Measurements from ENCODE around the gene SLC29A4.
"Not testable (repeated sequence)": the region's sequence is repeated elsewhere in the genome, so short reads cannot be mapped to it uniquely, and the experiment has no call there.

The SLC29A4 gene

GRCh38 chr7:5309146-5309545 is 26.4 kb downstream of the SLC29A4 start:
- DNase-seq (ENCODE audit: low read depth, low spot score): no peak
- no peak for TF ChIP-seq SUZ12 (IDR thresholded peaks at IDR 0.05; ENCODE audit: extremely low read depth, insufficient read depth, insufficient read length)
- no peak for TF ChIP-seq ZNF274 (IDR thresholded peaks at IDR 0.05; ENCODE audit: low read depth, low read length)
- TF ChIP-seq YY1 (IDR thresholded peaks at IDR 0.05; ENCODE audit: insufficient read depth, insufficient read length): no peak
- no peaks in the 10 kb centered on the region for H3K9me3 ChIP-seq (ENCODE audit: insufficient read depth, low read length)

GRCh38 chr7:5310822-5311405 is 28.2 kb downstream of the SLC29A4 start:
- Histone ChIP-seq H3K36me3 (ENCODE audit: insufficient read depth, insufficient read length, low read length) (peaks cover 11% of the 10 kb centered on the region), H3K4me3 (ENCODE audit: insufficient read length, low read depth) (no peak overlapping the region), H3K9ac (ENCODE audit: insufficient read length, low read depth) (no peak overlapping the region), H3K9me3 (ENCODE audit: insufficient read depth, low read length) (no peaks in the 10 kb centered on the region), H3K27me3 (ENCODE audit: insufficient read depth, insufficient read length) (no peaks in the 10 kb centered on the region), H3K4me1 (ENCODE audit: insufficient read depth, insufficient read length) (peaks cover 4% of the 10 kb centered on the region)
- TF ChIP-seq YY1 (IDR thresholded peaks at IDR 0.05; ENCODE audit: insufficient read depth, insufficient read length) (no peak), SUZ12 (IDR thresholded peaks at IDR 0.05; ENCODE audit: extremely low read depth, insufficient read depth, insufficient read length) (no peak), ZNF274 (IDR thresholded peaks at IDR 0.05; ENCODE audit: low read depth, low read length) (no peak)
- no peak for DNase-seq (ENCODE audit: low read depth, low spot score)

More at GRCh38 chr7:5309146-5309545, 26.4 kb downstream of the SLC29A4 start:
- no peak overlapping the region for H3K4me3 ChIP-seq (ENCODE audit: insufficient read length, low read depth)
- H3K36me3 ChIP-seq (ENCODE audit: insufficient read depth, insufficient read length, low read length): peaks cover 15% of the 10 kb centered on the region
- H3K4me1 ChIP-seq (ENCODE audit: insufficient read depth, insufficient read length): peaks cover 4% of the 10 kb centered on the region
- H3K9ac ChIP-seq (ENCODE audit: insufficient read length, low read depth): no peak overlapping the region
- no peaks in the 10 kb centered on the region for H3K27me3 ChIP-seq (ENCODE audit: insufficient read depth, insufficient read length)

GRCh38 chr7:5312276-5313070 is 29.7 kb downstream of the SLC29A4 start:
- DNase-seq (ENCODE audit: low read depth, low spot score); H3K9me3 ChIP-seq (ENCODE audit: insufficient read depth, low read length); H3K4me1 ChIP-seq (ENCODE audit: insufficient read depth, insufficient read length); H3K9ac ChIP-seq (ENCODE audit: insufficient read length, low read depth); H3K27me3 ChIP-seq (ENCODE audit: insufficient read depth, insufficient read length); H3K4me3 ChIP-seq (ENCODE audit: insufficient read length, low read depth): not testable (repeated sequence)
- peaks cover 11% of the 10 kb centered on the region for H3K36me3 ChIP-seq (ENCODE audit: insufficient read depth, insufficient read length, low read length)

GRCh38 chr7:5313076-5313885 is 30.5 kb downstream of the SLC29A4 start:
- H3K9me3 ChIP-seq (ENCODE audit: insufficient read depth, low read length); H3K4me3 ChIP-seq (ENCODE audit: insufficient read length, low read depth): not testable (repeated sequence)

GRCh38 chr7:5314864-5315263 is 32.1 kb downstream of the SLC29A4 start:
- H3K36me3 ChIP-seq (ENCODE audit: insufficient read depth, insufficient read length, low read length): peaks cover 7% of the 10 kb centered on the region
- no peak overlapping the region for H3K9ac ChIP-seq (ENCODE audit: insufficient read length, low read depth)
- peaks cover 16% of the 10 kb centered on the region; the same call in 1 of the 2 replicates for H3K9me3 ChIP-seq (ENCODE audit: insufficient read depth, low read length)
- H3K4me1 ChIP-seq (ENCODE audit: insufficient read depth, insufficient read length): peaks cover 4% of the 10 kb centered on the region
- no peaks in the 10 kb centered on the region for H3K27me3 ChIP-seq (ENCODE audit: insufficient read depth, insufficient read length)
- H3K4me3 ChIP-seq (ENCODE audit: insufficient read length, low read depth): no peak overlapping the region
- no peak for TF ChIP-seq SUZ12 (IDR thresholded peaks at IDR 0.05; ENCODE audit: extremely low read depth, insufficient read depth, insufficient read length)
- no peak for TF ChIP-seq ZNF274 (IDR thresholded peaks at IDR 0.05; ENCODE audit: low read depth, low read length)
- no peak for TF ChIP-seq YY1 (IDR thresholded peaks at IDR 0.05; ENCODE audit: insufficient read depth, insufficient read length)
- no peak for DNase-seq (ENCODE audit: low read depth, low spot score)

More at GRCh38 chr7:5313076-5313885, 30.5 kb downstream of the SLC29A4 start:
- H3K27me3 ChIP-seq (ENCODE audit: insufficient read depth, insufficient read length); H3K9ac ChIP-seq (ENCODE audit: insufficient read length, low read depth); DNase-seq (ENCODE audit: low read depth, low spot score); H3K4me1 ChIP-seq (ENCODE audit: insufficient read depth, insufficient read length); H3K36me3 ChIP-seq (ENCODE audit: insufficient read depth, insufficient read length, low read length): not testable (repeated sequence)

- H3K9me3 ChIP-seq (ENCODE audit: insufficient read depth, low read length): peaks cover 16% of the 10 kb centered on the region; the same call in 1 of the 2 replicates
- no peak for DNase-seq (ENCODE audit: low read depth, low spot score)
- no peak overlapping the region for H3K9ac ChIP-seq (ENCODE audit: insufficient read length, low read depth)
- peaks cover 1% of the 10 kb centered on the region for H3K4me1 ChIP-seq (ENCODE audit: insufficient read depth, insufficient read length)
- no peaks in the 10 kb centered on the region for H3K27me3 ChIP-seq (ENCODE audit: insufficient read depth, insufficient read length)
- TF ChIP-seq ZNF274 (IDR thresholded peaks at IDR 0.05; ENCODE audit: low read depth, low read length) (no peak), YY1 (IDR thresholded peaks at IDR 0.05; ENCODE audit: insufficient read depth, insufficient read length) (no peak), SUZ12 (IDR thresholded peaks at IDR 0.05; ENCODE audit: extremely low read depth, insufficient read depth, insufficient read length) (no peak)
- H3K4me3 ChIP-seq (ENCODE audit: insufficient read length, low read depth): no peak overlapping the region
- H3K36me3 ChIP-seq (ENCODE audit: insufficient read depth, insufficient read length, low read length): peaks cover 6% of the 10 kb centered on the region
Observed at GRCh38 chr7:5315761-5316160, 33.0 kb downstream of the SLC29A4 start.

GRCh38 chr7:5318613-5319012 is 35.9 kb downstream of the SLC29A4 start:
- H3K36me3 ChIP-seq (ENCODE audit: insufficient read depth, insufficient read length, low read length); H3K4me3 ChIP-seq (ENCODE audit: insufficient read length, low read depth); H3K9ac ChIP-seq (ENCODE audit: insufficient read length, low read depth); H3K4me1 ChIP-seq (ENCODE audit: insufficient read depth, insufficient read length); H3K27me3 ChIP-seq (ENCODE audit: insufficient read depth, insufficient read length); DNase-seq (ENCODE audit: low read depth, low spot score): not testable (repeated sequence)
- peaks cover 16% of the 10 kb centered on the region; the same call in 1 of the 2 replicates for H3K9me3 ChIP-seq (ENCODE audit: insufficient read depth, low read length)
